HEK293 (cell line): ENCODE measurements around the gene ITPKA.

Experiments
- CTCF ChIA-PET: fragments of 350-600 bp; formaldehyde crosslinking; extraction: SDS; loops from one replicate; lab custom pipeline; 2021; ENCODE audit warnings: antibody characterized with exemption; lab: Yijun Ruan, JAX
- POLR2A ChIA-PET: fragments of 300-600 bp; formaldehyde crosslinking; extraction: SDS; loops from one replicate; lab custom pipeline; 2020; ENCODE audit warnings: antibody characterized with exemption, inconsistent platforms; lab: Yijun Ruan, JAX
- H3K27ac ChIP-seq: fragments of 200-500 bp; sonication (Bioruptor generic); 2 replicates; pipeline ENCODE4 v1.5.1; 2014; ENCODE audit warnings: low read depth, low read length, control low read depth, inconsistent platforms; ENCODE audit errors: extremely low read depth
- H3K36me3 ChIP-seq, 2 experiments: fragments of 200-500 bp in 1 of 2; sonication (Bioruptor generic) in 1 of 2; 1 replicate in 1 of 2; 2 replicates in 1 of 2; pipeline ENCODE4 v1.5.1; 2014 to 2017; ENCODE audit warnings: inconsistent platforms in 2 of 2, low read length in 2 of 2; ENCODE audit not compliant: control insufficient read depth in 2 of 2, insufficient read depth in 1 of 2
- H3K4me1 ChIP-seq: fragments of 200-500 bp; sonication (Bioruptor generic); 2 replicates; pipeline ENCODE4 v1.5.1; 2014; ENCODE audit warnings: mild to moderate bottlenecking, low read length, inconsistent platforms; ENCODE audit not compliant: control insufficient read depth, insufficient read depth
- H3K4me3 ChIP-seq: 2 replicates; pipeline ENCODE4 v1.5.1; 2011; ENCODE audit warnings: low read depth, mild to moderate bottlenecking, control low read depth, low read length, moderate library complexity
- H3K9me3 ChIP-seq: fragments of 200-500 bp; sonication (Bioruptor generic); 2 replicates; pipeline ENCODE4 v1.5.1; 2014; ENCODE audit warnings: low read depth, low read length, inconsistent platforms; ENCODE audit not compliant: control insufficient read depth, insufficient read depth
- BCL6B ChIP-seq: fragments of 450-650 bp; formaldehyde crosslinking; IDR thresholded peaks from 2 replicates; pipeline ENCODE4 v1.5.1; 2017; ENCODE audit warnings: missing biosample characterization, missing genetic modification characterization
- GLI2 ChIP-seq: fragments of 450-650 bp; formaldehyde crosslinking; IDR thresholded peaks from 2 replicates; pipeline ENCODE4; 2017; ENCODE audit warnings: missing biosample characterization, missing genetic modification characterization, low read depth, borderline replicate concordance
- HOXA7 ChIP-seq: sonication (generic); formaldehyde crosslinking; IDR thresholded peaks from 2 replicates; pipeline ENCODE4 v1.8.1; 2022; ENCODE audit warnings: missing genetic modification reagents, borderline replicate concordance
- IKZF3 ChIP-seq: fragments of 450-650 bp; IDR thresholded peaks from 2 replicates; pipeline ENCODE4 v1.5.0; 2018; ENCODE audit warnings: missing biosample characterization, mild to moderate bottlenecking, missing genetic modification characterization, moderate library complexity
- MEIS1 ChIP-seq: sonication (generic); formaldehyde crosslinking; IDR thresholded peaks from 2 replicates; pipeline ENCODE4 v1.8.1; 2022; ENCODE audit warnings: missing genetic modification reagents, mild to moderate bottlenecking, borderline replicate concordance
- PRDM10 ChIP-seq: fragments of 450-650 bp; formaldehyde crosslinking; IDR thresholded peaks from 2 replicates; pipeline ENCODE4 v1.5.1; 2016; ENCODE audit warnings: missing biosample characterization, missing genetic modification characterization
- PRDM2 ChIP-seq: fragments of 450-650 bp; formaldehyde crosslinking; IDR thresholded peaks from 2 replicates; pipeline ENCODE4 v1.5.1; 2016; ENCODE audit warnings: missing biosample characterization, missing genetic modification characterization, borderline replicate concordance
- SP2 ChIP-seq: fragments of 450-650 bp; formaldehyde crosslinking; IDR thresholded peaks from 2 replicates; pipeline ENCODE4 v1.5.1; 2016; ENCODE audit warnings: missing biosample characterization, missing genetic modification characterization
- ZBTB1 ChIP-seq: fragments of 450-650 bp; formaldehyde crosslinking; IDR thresholded peaks from 2 replicates; pipeline ENCODE4 v1.5.1; 2016; ENCODE audit warnings: missing biosample characterization, missing genetic modification characterization
- ZBTB20 ChIP-seq: fragments of 450-650 bp; formaldehyde crosslinking; IDR thresholded peaks from 2 replicates; pipeline ENCODE4 v1.5.1; 2016; ENCODE audit warnings: missing biosample characterization, missing genetic modification characterization
- ZFHX2 ChIP-seq: fragments of 450-650 bp; formaldehyde crosslinking; conservative IDR thresholded peaks from 2 replicates; pipeline ENCODE4 v1.5.1; 2016; ENCODE audit warnings: missing biosample characterization, missing genetic modification characterization
- ZFP69B ChIP-seq: fragments of 450-650 bp; formaldehyde crosslinking; IDR thresholded peaks from 2 replicates; pipeline ENCODE4 v1.5.1; 2016; ENCODE audit warnings: missing biosample characterization, missing genetic modification characterization
- ZNF19 ChIP-seq: fragments of 450-650 bp; formaldehyde crosslinking; IDR thresholded peaks from 2 replicates; pipeline ENCODE4; 2016; ENCODE audit warnings: missing biosample characterization, missing genetic modification characterization, low read depth
- ZNF362 ChIP-seq: fragments of 450-650 bp; formaldehyde crosslinking; IDR thresholded peaks from 2 replicates; pipeline ENCODE4 v1.5.1; 2016; ENCODE audit warnings: missing biosample characterization, missing genetic modification characterization
- ZNF529 ChIP-seq: fragments of 450-650 bp; formaldehyde crosslinking; IDR thresholded peaks from 2 replicates; pipeline ENCODE4 v1.5.1; 2017; ENCODE audit warnings: missing genetic modification characterization, missing biosample characterization; ENCODE audit not compliant: insufficient replicate concordance
- ZNF561 ChIP-seq: fragments of 450-650 bp; IDR thresholded peaks from 2 replicates; pipeline ENCODE4 v1.5.1; 2018; ENCODE audit warnings: missing biosample characterization, missing genetic modification characterization, borderline replicate concordance
- ZNF747 ChIP-seq: fragments of 450-650 bp; formaldehyde crosslinking; IDR thresholded peaks from 2 replicates; pipeline ENCODE4 v1.5.1; 2016; ENCODE audit warnings: missing biosample characterization, missing genetic modification characterization
- ZNF76 ChIP-seq: fragments of 450-650 bp; formaldehyde crosslinking; IDR thresholded peaks from 2 replicates; pipeline ENCODE4; 2016; ENCODE audit warnings: low read depth, missing biosample characterization, missing genetic modification characterization, borderline replicate concordance
- ZNF837 ChIP-seq: fragments of 450-650 bp; formaldehyde crosslinking; IDR thresholded peaks from 2 replicates; pipeline ENCODE4 v1.5.1; 2016; ENCODE audit warnings: missing biosample characterization, missing genetic modification characterization
- ZSCAN23 ChIP-seq: fragments of 450-650 bp; formaldehyde crosslinking; IDR thresholded peaks from 2 replicates; pipeline ENCODE4 v1.5.1; 2016; ENCODE audit warnings: missing biosample characterization, missing genetic modification characterization

ITPKA gene

GRCh38 chr15:41494922-41495735 lies 1.5 kb downstream of the ITPKA start:
- POLR2A ChIA-PET: no interaction called here
- TF ChIP-seq ZNF561 (tag by site-specific recombination): no peak
- no peak for TF ChIP-seq ZBTB1 (tag by site-specific recombination)
- no peak for TF ChIP-seq HOXA7 (CRISPR knock-in tag)
- TF ChIP-seq BCL6B: no peak
- no peak for TF ChIP-seq ZNF529 (tag by site-specific recombination)
- no peak for TF ChIP-seq ZSCAN23 (tag by site-specific recombination)
- no peak for TF ChIP-seq ZFHX2 (tag by site-specific recombination)
- TF ChIP-seq MEIS1 (CRISPR knock-in tag): no peak
- no peak for TF ChIP-seq ZNF747 (tag by site-specific recombination)
- TF ChIP-seq ZNF837 (tag by site-specific recombination): no peak
- no peak for TF ChIP-seq ZNF19
- TF ChIP-seq ZNF76 (tag by site-specific recombination): no peak
- no peak for TF ChIP-seq ZBTB20
- no peak for TF ChIP-seq PRDM10
- TF ChIP-seq ZNF362 (tag by site-specific recombination): no peak
- no peak for TF ChIP-seq IKZF3
- TF ChIP-seq SP2 (tag by site-specific recombination): no peak
- TF ChIP-seq GLI2: no peak
- TF ChIP-seq PRDM2 (tag by site-specific recombination): no peak
- no peak for TF ChIP-seq ZFP69B (tag by site-specific recombination)
- no peak overlapping the region for H3K27ac ChIP-seq
- no peaks in the 10 kb centered on the region for H3K36me3 ChIP-seq
- no peak overlapping the region for H3K4me3 ChIP-seq
- CTCF ChIA-PET: no interaction called here
- no peaks in the 10 kb centered on the region for H3K4me1 ChIP-seq
- H3K9me3 ChIP-seq: no peaks in the 10 kb centered on the region
